GM19043 (cell line): ENCODE measurements around the gene CAMK2A.

ENCODE experiments used
- ATAC-seq: cut with Tn5 transposase; IDR thresholded peaks from one replicate; pipeline ENCODE4 v1.9.1; 2021; ENCODE audit warnings: low read depth; ENCODE audit not compliant: unreplicated experiment

Gene CAMK2A

GRCh38 chr5:150289551-150290390 is at the start of gene CAMK2A:
Gene CAMK2A (minus strand): TSS chr5:150289773. CDS start chr5:150289625, 148 bp downstream.
- no peak for ATAC-seq

GRCh38 chr5:150339165-150339564 is 49.6 kb upstream of the CAMK2A start:
- ATAC-seq: no peak

GRCh38 chr5:150338546-150338945 is 49.0 kb upstream of the CAMK2A start:
- ATAC-seq: no peak

GRCh38 chr5:150335778-150336177 is 46.2 kb upstream of the CAMK2A start:
- no peak for ATAC-seq

GRCh38 chr5:150333400-150333799 is 43.8 kb upstream of the CAMK2A start:
- no peak for ATAC-seq

- no peak for ATAC-seq
Measured at GRCh38 chr5:150329881-150330876, 40.6 kb upstream of the CAMK2A start.

GRCh38 chr5:150329038-150329437 is 39.5 kb upstream of the CAMK2A start:
- no peak for ATAC-seq

- ATAC-seq: no peak
Measured at GRCh38 chr5:150328515-150328914, 38.9 kb upstream of the CAMK2A start.

- ATAC-seq: no peak
Measured at GRCh38 chr5:150327139-150327538, 37.6 kb upstream of the CAMK2A start.

GRCh38 chr5:150326707-150327106 is 37.1 kb upstream of the CAMK2A start:
- no peak for ATAC-seq

GRCh38 chr5:150325426-150325825 is 35.9 kb upstream of the CAMK2A start:
- ATAC-seq: no peak

GRCh38 chr5:150323819-150324218 is 34.2 kb upstream of the CAMK2A start:
- no peak for ATAC-seq

GRCh38 chr5:150323092-150323491 is 33.5 kb upstream of the CAMK2A start:
- ATAC-seq: no peak

GRCh38 chr5:150322202-150322601 is 32.6 kb upstream of the CAMK2A start:
- ATAC-seq: no peak

GRCh38 chr5:150321784-150322183 is 32.2 kb upstream of the CAMK2A start:
- no peak for ATAC-seq

- ATAC-seq: no peak
Measured at GRCh38 chr5:150321211-150321610, 31.6 kb upstream of the CAMK2A start.

- ATAC-seq: no peak
Measured at GRCh38 chr5:150320044-150320613, 30.6 kb upstream of the CAMK2A start.

- ATAC-seq: no peak
Measured at GRCh38 chr5:150319484-150319790, 29.9 kb upstream of the CAMK2A start.

GRCh38 chr5:150318613-150319483 is 29.3 kb upstream of the CAMK2A start:
- ATAC-seq: no peak
